Erythroblast (primary cell): Measurements from ENCODE around the gene KAZN.

Experiments used
- DNase-seq, 2 experiments: peaks; one replicate each; lab custom pipeline; 2025; lab: John Stamatoyannopoulos, UW
- GATA1 ChIP-seq: IDR thresholded peaks from 2 replicates; pipeline ENCODE4 v1.6.1; 2011; ENCODE audit warnings: low read depth, mild to moderate bottlenecking, control low read depth, low read length, moderate library complexity
- POLR2A ChIP-seq: IDR thresholded peaks from 2 replicates; pipeline ENCODE4 v1.6.1; 2011; ENCODE audit warnings: mild to moderate bottlenecking, low read length

Gene KAZN

DNA sequence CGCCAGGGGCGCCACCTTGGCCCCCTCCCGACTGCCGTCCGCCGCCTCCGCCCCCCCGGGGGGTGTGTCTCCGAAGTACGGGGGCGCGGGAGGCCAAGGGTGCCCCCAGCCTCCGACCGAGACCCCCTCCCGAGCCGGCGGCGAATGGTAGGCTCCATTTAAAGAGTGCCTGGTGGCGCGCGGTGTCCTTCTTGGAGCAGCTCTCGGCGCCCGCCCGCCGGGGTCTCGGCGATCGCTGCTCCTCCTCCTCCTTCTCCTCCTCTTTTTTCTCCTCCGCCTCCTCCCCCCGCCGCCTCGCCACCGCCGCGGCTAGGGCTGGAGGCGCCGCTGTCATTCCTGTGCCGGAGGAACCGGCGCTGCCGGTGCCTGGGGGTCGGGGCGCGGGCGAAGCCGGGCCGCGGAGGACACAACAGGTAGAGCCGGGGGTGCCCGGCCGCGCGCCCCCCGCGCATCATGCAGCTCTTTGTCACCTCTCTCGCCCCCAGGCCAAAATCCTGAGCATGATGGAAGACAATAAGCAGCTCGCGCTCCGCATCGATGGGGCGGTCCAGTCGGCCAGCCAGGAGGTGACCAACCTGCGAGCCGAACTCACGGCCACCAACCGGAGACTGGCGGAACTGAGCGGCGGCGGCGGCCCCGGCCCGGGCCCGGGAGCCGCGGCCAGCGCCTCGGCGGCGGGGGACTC lies at the start of gene KAZN:
KAZN (plus strand) TSS at position 188 of the 685 bp plus-strand sequence.
- TF ChIP-seq POLR2A = no peak
- TF ChIP-seq GATA1 = no peak
- no peak for DNase-seq

DNA sequence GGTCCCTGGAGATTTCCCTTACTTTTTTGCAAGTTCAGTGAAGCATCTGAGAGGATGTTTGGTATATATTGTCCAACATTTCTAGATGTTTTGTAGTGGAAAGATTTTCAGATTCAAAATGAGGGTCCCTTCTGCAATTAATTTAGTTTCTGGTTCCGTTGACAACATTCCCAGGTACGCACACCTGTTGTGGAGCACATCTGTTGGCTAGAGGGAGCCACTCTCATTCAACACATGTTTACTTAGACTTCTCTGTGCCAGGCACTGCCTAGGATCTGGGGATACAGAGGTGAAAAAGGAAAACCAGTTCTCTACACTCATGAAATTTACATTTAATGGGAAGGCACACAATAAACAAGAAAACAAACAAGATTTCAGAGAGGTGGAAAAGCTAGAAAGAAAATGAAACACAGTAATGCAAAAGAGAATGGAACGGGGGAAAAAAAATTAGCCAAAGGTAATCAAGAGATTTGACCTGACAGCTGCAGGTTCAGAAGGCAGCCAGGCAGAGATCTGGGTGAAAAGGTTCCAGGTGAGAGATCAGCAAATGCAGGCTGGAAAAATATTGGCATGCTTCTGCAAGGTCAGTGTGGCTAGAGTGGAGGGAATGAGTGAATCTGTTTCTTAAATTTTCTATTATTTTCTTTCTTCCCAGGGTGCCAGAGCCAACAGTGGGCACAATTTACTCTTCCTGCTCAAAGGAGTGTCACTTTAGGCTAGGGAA lies 48.4 kb upstream of the KAZN start:
- DNase-seq = no peak
- no peak for TF ChIP-seq GATA1
- TF ChIP-seq POLR2A = no peak

DNA sequence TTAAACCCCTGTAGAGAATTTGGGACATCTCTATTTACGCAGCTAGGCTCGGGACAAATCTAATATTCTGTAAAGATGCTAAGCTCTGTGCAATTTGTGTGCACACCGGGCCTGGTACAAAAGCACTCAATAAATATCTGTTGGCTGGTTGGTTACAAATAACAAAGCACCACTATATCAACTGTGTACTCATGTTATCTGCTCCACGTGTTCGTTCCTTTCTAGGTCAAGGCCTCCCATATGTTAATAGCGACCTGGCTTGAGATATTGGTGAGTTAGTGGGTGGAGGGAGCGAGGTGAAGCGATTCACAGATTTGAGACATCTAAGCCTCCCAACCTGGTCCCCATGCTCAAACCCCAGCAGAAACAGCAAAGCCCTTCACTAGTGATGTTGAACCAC lies 47.1 kb upstream of the KAZN start:
- no peak for DNase-seq
- TF ChIP-seq POLR2A (no peak), GATA1 (no peak)

DNA sequence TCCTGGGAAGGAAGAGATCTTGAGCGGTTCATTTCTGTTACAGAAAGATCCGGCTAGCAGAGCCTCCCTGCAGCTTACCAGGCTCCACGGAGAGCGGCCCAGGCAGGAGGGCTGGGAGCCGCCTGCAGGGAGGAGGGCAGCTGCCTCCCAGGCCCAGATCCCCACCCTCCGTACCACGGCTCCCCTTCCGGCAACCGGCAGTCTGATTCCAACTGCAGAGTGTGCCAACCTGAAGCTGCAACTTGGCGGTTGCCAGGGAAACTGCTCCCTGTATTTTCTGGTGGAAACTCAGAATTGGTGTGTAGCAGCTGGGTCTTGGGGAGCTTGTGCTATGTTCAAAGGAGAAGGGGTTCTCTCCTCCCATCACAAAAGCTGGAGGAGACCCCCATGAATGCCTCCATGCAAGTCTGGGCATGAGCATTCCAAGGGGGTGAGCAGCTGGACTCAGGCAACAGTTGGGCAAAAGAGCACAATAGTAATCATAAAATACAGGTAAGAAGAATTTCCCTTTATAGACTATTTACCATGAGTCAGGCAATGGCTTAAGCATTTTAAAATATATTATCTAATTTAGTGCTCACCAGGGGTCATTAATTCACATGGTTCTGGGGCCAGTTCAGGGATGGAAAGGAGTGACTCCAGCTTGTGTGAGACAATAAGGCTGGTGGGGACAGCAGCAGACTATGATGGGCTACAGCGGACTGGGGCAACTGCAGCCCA lies 46.1 kb upstream of the KAZN start:
- TF ChIP-seq GATA1 (no peak), POLR2A (no peak)

DNA sequence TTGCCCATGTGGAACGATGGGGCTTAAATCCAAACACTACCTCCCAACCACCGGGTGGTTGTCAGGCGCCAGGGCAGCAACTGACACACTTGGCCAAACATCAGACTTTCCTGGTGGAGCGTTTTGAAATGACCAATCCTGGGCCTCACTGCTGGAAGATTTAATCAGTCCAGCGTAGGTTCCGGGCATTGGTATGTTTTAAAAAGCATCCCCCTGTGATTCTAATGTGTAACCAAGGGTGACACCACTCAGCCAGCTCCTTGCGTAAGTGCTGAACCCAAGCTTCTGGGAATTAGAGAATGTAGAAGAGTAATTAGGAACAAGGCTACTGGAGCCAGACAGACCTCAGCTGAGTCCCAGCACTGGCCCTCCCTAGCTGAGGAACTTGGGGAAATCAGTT lies 44.8 kb upstream of the KAZN start:
- no peak for DNase-seq
- no peak for TF ChIP-seq POLR2A
- no peak for TF ChIP-seq GATA1

More for the DNA sequence above, 46.1 kb upstream of the KAZN start:
- no peak for DNase-seq

DNA sequence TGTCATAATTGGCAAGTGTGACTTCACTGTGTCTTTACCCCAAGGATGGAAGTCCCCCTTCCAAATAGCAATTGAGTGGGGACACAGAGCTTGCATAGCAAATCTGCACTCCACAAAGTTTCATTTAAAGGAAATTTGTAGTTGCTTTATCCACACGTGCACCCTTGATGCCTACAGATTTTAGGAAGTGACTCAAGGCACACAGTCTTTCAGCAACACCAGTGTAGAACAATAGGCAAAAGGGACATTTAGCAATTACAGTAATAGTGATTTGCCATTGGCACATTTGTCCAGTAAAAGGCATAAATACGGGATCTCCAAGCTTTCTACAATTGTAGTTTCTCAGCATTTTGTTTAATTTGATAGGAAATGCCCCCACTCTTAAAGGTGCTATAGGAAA lies 43.4 kb upstream of the KAZN start:
- TF ChIP-seq GATA1 (no peak), POLR2A (no peak)
- no peak for DNase-seq

DNA sequence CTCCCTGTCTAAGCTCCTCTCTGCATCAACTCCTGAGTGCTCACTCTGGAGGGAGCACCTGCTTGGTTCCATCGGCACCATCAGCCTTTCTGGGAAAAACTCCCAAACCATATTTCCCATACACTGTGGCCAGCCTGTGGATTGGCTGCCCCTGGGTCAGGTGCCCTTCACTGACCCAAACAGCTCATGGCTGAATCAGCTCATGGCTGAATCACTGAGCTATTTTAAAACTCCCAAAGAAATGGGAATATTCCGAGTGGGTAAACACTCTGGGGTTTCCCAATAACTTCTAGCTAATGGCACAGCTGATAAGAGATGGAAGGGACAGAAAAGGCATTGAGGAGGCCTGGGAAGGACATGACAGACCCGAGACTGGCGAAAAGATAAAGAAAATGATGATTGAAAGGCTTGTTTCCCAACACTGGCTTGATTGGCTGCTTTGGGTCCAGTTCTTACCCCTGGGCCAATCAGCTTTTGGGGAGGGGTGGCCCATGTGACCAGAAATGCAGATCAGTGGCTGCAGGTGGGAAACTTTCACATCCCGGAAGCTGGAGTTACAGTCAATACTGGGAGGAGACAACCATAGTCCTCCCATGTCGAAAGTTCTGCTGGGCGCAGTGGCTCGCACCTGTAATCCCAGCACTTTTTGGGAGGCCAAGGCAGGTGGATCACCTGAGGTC lies 37.3 kb upstream of the KAZN start:
- no peak for DNase-seq
- TF ChIP-seq GATA1 (no peak), POLR2A (no peak)

DNA sequence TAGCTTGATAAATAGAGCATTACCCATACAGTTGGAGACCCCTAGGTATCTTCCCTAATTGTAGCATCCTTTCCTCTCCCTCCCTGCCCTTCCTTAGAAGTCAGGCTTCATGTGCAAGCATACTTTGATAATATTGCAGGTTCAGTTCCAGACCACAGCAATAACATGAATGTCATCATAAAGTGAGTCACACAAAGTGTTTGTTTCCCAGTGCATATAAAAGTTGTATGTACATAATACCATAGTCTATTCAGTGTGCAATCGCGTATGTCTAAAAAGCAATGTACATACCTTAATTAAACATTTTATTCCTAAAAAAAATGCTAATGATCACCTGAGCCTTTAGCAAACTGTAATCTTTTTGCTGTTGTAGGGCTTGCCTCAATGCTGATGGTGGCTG lies 33.4 kb upstream of the KAZN start:
- no peak for DNase-seq
- TF ChIP-seq GATA1 = no peak
- TF ChIP-seq POLR2A = no peak

DNA sequence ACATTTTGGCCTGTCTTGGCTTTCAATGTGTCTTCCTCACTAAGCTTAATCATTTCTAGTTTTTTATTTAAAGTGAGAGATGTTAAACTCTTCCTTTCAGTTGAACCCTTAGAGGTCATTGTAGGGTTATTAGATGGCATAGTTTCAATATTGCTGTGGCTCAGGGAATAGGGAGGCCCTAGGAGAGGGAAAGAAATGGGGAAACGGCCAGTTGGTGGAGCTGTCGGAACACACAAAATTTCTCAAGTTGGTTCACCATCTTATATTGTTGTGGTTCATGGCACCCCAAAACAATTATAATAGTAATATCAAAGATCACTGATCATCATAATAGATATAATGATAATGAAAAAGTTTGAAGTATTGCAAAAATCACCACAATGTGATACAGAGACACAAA lies 31.4 kb upstream of the KAZN start:
- TF ChIP-seq GATA1 (no peak), POLR2A (no peak)
- peak in 1 of 2 experiments; percentile 2 for DNase-seq

DNA sequence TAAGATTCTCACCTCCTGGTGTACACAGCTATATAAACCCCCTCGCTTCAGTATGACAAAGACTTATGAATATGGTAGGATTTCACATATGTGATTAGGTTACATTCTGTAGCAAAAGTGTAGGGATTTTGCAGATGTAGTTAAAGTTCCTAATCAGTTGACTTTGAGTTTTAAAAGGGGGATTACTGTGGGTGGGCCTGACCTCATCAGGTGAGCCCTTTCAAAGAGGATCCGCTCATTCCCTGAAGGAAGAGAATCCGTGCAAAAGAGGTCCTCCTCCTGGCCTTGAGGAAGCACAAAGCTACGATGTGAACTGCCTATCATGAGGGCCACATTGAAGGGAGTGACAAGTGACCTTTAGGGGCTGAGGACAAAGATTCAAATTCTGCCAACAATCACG lies 30.6 kb upstream of the KAZN start:
- TF ChIP-seq GATA1 = no peak
- no peak for DNase-seq

DNA sequence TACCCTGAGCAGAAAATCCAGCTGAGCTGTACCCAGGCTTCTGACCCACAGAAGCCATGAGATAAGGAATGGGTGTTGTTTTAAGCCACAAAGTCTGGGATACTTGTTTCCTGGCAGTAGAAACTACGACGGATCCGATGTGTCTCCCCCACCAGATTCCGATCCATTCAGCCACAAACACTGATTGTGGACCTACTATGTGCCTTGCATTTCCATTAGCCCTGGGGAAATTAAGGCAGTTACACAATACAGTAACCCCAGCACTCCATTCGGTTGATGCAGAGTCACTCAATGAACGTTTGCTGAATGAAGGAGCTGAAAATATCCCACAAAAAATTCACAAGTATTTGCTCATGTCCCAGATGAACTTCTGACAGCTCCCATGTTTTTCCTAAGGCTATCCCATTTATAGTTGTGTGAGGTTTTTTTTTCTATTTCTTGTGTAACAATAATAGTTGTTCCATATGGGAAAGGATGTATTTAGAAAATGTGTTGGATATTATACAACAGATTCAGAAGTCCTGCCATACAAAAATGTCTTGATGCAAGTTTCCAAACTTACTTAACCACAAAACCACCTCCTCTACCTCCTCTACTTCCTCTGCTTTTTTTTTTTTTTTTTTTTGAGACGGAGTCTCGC lies 29.6 kb upstream of the KAZN start:
- no peak for DNase-seq

DNA sequence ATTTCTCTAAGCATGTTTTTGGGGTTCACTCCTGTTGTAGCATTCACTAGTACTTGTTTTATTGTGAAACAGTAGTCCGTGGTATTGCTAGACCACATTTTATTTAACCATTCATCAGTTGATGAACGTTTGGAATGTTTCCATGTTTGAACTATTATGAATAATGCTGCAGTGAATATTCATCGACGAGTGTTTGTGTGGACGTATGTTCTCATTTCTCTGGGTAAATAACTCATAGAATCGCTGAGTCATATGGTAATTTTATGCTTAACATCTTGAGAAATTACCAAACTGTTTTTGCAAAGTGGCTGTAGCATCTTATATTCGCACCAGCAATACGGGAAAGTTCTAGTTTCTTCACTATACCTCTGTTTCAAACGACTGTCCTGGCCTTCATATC lies 28.0 kb upstream of the KAZN start:
- DNase-seq = no peak
- TF ChIP-seq GATA1 (no peak), POLR2A (no peak)

More for the DNA sequence above, 29.6 kb upstream of the KAZN start:
- TF ChIP-seq POLR2A (no peak), GATA1 (no peak)

DNA sequence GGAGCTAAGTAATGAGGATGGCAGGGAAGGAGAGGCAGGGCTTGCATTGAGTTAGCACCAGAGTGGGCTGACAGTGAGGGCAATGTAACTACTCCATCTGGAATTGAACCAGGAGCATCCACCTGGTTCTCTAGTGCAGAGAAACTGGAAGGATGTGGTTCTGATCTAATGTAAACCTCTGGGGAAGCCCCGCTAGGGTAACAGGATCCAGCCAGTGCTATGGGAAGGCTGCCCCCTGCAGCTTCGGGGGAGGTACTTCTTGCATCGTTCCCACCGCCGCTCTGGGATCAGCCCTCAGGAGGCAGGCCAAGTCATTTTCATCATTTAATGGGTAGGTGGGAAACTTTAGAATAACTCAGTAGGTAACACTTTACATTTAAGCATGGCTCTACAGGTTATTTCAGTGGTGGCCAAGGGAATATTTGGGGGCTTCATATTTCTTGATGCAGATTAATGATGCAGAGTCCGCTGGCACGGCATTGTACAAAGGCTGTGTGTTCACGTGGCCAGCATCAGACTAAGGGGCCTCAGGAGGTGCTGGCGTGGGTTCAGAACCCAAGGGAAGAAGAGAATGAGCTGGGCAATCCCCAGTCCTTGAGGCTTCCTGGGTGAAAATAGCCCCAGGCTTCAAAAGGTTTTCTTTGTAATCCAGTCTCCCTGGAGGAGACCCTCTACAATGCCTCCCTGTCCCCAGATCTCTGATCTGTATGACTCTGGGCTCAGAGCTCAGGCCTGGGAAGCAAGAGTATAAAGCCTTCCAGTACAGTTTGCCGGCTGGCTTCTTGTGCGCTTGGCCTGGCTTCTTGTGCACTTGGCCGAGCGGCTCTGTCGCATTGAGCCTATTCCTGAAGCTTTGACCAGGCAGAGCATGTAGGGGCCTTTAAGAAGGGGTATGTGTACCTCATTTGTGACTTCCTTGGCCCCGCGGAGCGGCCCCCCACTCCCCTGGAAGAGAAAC lies 26.4 kb upstream of the KAZN start:
- TF ChIP-seq GATA1 (no peak), POLR2A (no peak)
- DNase-seq = no peak
